Sigmoid colon (tissue), 3 donors: Measurements from ENCODE around the gene TNFAIP2.

Experiments
- CTCF ChIP-seq, 4 experiments: fragments of 450-650 bp in 3 of 4; fragments of 200-600 bp in 1 of 4; IDR thresholded peaks; one replicate each; pipeline ENCODE4 v1.5.1; 2016 to 2019; ENCODE audit warnings: antibody characterized with exemption in 4 of 4, mild to moderate bottlenecking in 3 of 4, moderate library complexity in 2 of 4
- POLR2A ChIP-seq, 2 donors: fragments of 450-650 bp; IDR thresholded peaks; one replicate each; pipeline ENCODE4 v1.6.1; 2016; ENCODE audit warnings: antibody characterized with exemption in 2 of 2, mild to moderate bottlenecking in 2 of 2, moderate library complexity in 2 of 2

GRCh38 chr14:103142026-103142425, 18.8 kb downstream of the TNFAIP2 start:
- TF ChIP-seq POLR2A (IDR thresholded peaks at IDR 0.05), result no peak
- no peak for TF ChIP-seq CTCF (IDR thresholded peaks at IDR 0.05)
